H1 (cell line): ENCODE measurements around the gene TAS1R3. TPM values are rescaled to one million over a fixed set of nuclear protein-coding genes. Genes with fewer than 3 reads are reported as not detected.

Source experiments
- CTCF ChIA-PET: fragments of 300-600 bp; sonication (Branson Sonifier 250); formaldehyde crosslinking; loops from one replicate; lab custom pipeline; 2021; ENCODE audit not compliant: partially characterized antibody; lab: Charles Lee
- POLR2A ChIA-PET: fragments of 300-600 bp; sonication (Branson Sonifier 250); formaldehyde crosslinking; loops from one replicate; lab custom pipeline; 2021; ENCODE audit warnings: inconsistent platforms; ENCODE audit not compliant: partially characterized antibody; lab: Charles Lee
- DNase-seq, 2 experiments: peaks; one replicate each; pipeline versions ENCODE4 v3.0.0 to v3.0.0-alpha.2; 2010 to 2022; ENCODE audit warnings: low spot score in 2 of 2, low read depth in 1 of 2, mixed read lengths in 1 of 2
- FAIRE-seq: peaks from 2 replicates; lab custom pipeline; 2011; peaks lifted over from hg19 to GRCh38; lab: Jason Lieb, UNC
- H2AFZ ChIP-seq: 2 replicates; pipeline ENCODE4 v1.8.1; 2012; ENCODE audit warnings: low read length, inconsistent platforms
- H2AK5ac ChIP-seq: 2 replicates; pipeline ENCODE4 v1.6.1; 2013; ENCODE audit warnings: low read depth, low read length
- H2BK120ac ChIP-seq: replicated peaks from 2 replicates; pipeline ENCODE3; 2013; ENCODE audit warnings: low read depth, low read length, inconsistent platforms
- H2BK12ac ChIP-seq: 2 replicates; pipeline ENCODE4 v1.6.1; 2013; ENCODE audit warnings: low read depth, low read length
- H2BK15ac ChIP-seq: 2 replicates; pipeline ENCODE4 v1.6.1; 2013; ENCODE audit warnings: low read length
- H2BK20ac ChIP-seq: 2 replicates; pipeline ENCODE4 v1.6.1; 2013; ENCODE audit warnings: low read length
- H2BK5ac ChIP-seq: 2 replicates; pipeline ENCODE4 v1.6.1; 2013; ENCODE audit warnings: low read depth, low read length
- H3K14ac ChIP-seq: 2 replicates; pipeline ENCODE4 v1.6.1; 2013; ENCODE audit warnings: inconsistent platforms; ENCODE audit not compliant: insufficient read length
- H3K18ac ChIP-seq: 2 replicates; pipeline ENCODE4 v1.6.1; 2013; ENCODE audit warnings: low read length; ENCODE audit errors: extremely low read depth
- H3K23ac ChIP-seq: 2 replicates; pipeline ENCODE4 v1.6.1; 2013; ENCODE audit warnings: inconsistent platforms; ENCODE audit not compliant: insufficient read length
- H3K23me2 ChIP-seq: 2 replicates; pipeline ENCODE4 v1.6.1; 2013; ENCODE audit warnings: low read depth, low read length
- H3K27ac ChIP-seq: 2 replicates; pipeline ENCODE4 v1.6.1; 2011; ENCODE audit warnings: low read depth, low read length, inconsistent platforms
- H3K27me3 ChIP-seq, 4 experiments: replicated peaks in 1 of 4; 1 replicate in 1 of 4; 2 replicates in 3 of 4; pipeline versions ENCODE4 v1.6.1 to v1.8.1; 2011 to 2013; ENCODE audit warnings: low read length in 3 of 4, mild to moderate bottlenecking in 3 of 4, inconsistent platforms in 2 of 4, mixed read lengths in 2 of 4, moderate library complexity in 1 of 4; ENCODE audit not compliant: control insufficient read depth in 3 of 4, insufficient read depth in 3 of 4; ENCODE audit errors: extremely low read depth in 1 of 4
- H3K36me3 ChIP-seq, 4 experiments: 2 replicates each; pipeline versions ENCODE4 v1.6.1 to v1.8.1; 2011 to 2013; ENCODE audit warnings: mild to moderate bottlenecking in 4 of 4, low read length in 3 of 4, moderate library complexity in 2 of 4, control low read depth in 1 of 4, inconsistent platforms in 1 of 4; ENCODE audit not compliant: insufficient read depth in 4 of 4, control insufficient read depth in 2 of 4
- H3K4ac ChIP-seq: replicated peaks from 2 replicates; pipeline ENCODE3; 2013; ENCODE audit warnings: low read length, low read depth, mixed read lengths, inconsistent platforms; ENCODE audit not compliant: insufficient read length
- H3K4me1 ChIP-seq, 4 experiments: replicated peaks in 1 of 4; 1 replicate in 1 of 4; 2 replicates in 3 of 4; pipeline versions ENCODE4 v1.6.1 to v1.8.1; 2011 to 2013; ENCODE audit warnings: low read length in 3 of 4, inconsistent platforms in 2 of 4, mixed read lengths in 1 of 4; ENCODE audit not compliant: insufficient read depth in 4 of 4, control insufficient read depth in 3 of 4
- H3K4me2 ChIP-seq, 2 experiments: 2 replicates each; pipeline versions ENCODE4 v1.6.1 to v1.8.1; 2011 to 2013; ENCODE audit warnings: low read depth in 2 of 2, low read length in 2 of 2, control low read depth in 1 of 2, inconsistent platforms in 1 of 2, mild to moderate bottlenecking in 1 of 2; ENCODE audit not compliant: insufficient read depth in 1 of 2
- H3K4me3 ChIP-seq, 4 experiments: fragments of 200-600, 300-600 bp in 1 of 4; sonication (generic), shearing (Covaris generic), sonication (Bioruptor Twin) in 1 of 4; 2 replicates each; pipeline versions ENCODE4 v1.5.1 to v1.8.1; 2011 to 2016; ENCODE audit warnings: low read length in 4 of 4, low read depth in 3 of 4, control low read depth in 2 of 4, inconsistent platforms in 2 of 4, mild to moderate bottlenecking in 2 of 4, mixed read lengths in 1 of 4, moderate library complexity in 1 of 4; ENCODE audit not compliant: insufficient read depth in 2 of 4; ENCODE audit errors: extremely low read depth in 1 of 4
- H3K56ac ChIP-seq: replicated peaks from 2 replicates; pipeline ENCODE3; 2013; ENCODE audit warnings: low read depth, mild to moderate bottlenecking, mixed read lengths, low read length, inconsistent platforms; ENCODE audit not compliant: insufficient read length
- H3K79me1 ChIP-seq: 2 replicates; pipeline ENCODE4 v1.6.1; 2013; ENCODE audit warnings: low read depth, low read length, control low read depth
- H3K79me2 ChIP-seq, 2 experiments: 2 replicates each; pipeline versions ENCODE4 v1.6.1 to v1.8.1; 2012 to 2013; ENCODE audit warnings: low read length in 2 of 2, mild to moderate bottlenecking in 2 of 2, inconsistent platforms in 1 of 2; ENCODE audit not compliant: insufficient read depth in 2 of 2, control insufficient read depth in 1 of 2
- H3K9ac ChIP-seq, 4 experiments: replicated peaks in 1 of 4; 1 replicate in 1 of 4; 2 replicates in 3 of 4; pipeline versions ENCODE4 v1.6.1 to v1.8.1; 2011 to 2013; ENCODE audit warnings: low read depth in 3 of 4, low read length in 3 of 4, control low read depth in 2 of 4, mild to moderate bottlenecking in 2 of 4, moderate library complexity in 2 of 4, inconsistent platforms in 1 of 4; ENCODE audit errors: extremely low read depth in 1 of 4
- H3K9me3 ChIP-seq, 2 experiments: 2 replicates each; pipeline versions ENCODE4 v1.6.1 to v1.8.1; 2012 to 2013; ENCODE audit warnings: mild to moderate bottlenecking in 2 of 2, moderate library complexity in 2 of 2, control low read depth in 1 of 2, inconsistent platforms in 1 of 2, low read depth in 1 of 2, low read length in 1 of 2, mixed read lengths in 1 of 2; ENCODE audit not compliant: insufficient read depth in 2 of 2
- H4K20me1 ChIP-seq, 2 experiments: replicated peaks in 1 of 2; 2 replicates each; pipeline versions ENCODE3 to v1.8.1; 2011 to 2013; ENCODE audit warnings: inconsistent platforms in 2 of 2, low read length in 2 of 2, mild to moderate bottlenecking in 1 of 2; ENCODE audit not compliant: insufficient read depth in 2 of 2, control insufficient read depth in 1 of 2
- H4K5ac ChIP-seq: 2 replicates; pipeline ENCODE4 v1.6.1; 2013; ENCODE audit warnings: low read length, low read depth, mixed read lengths, inconsistent platforms; ENCODE audit not compliant: insufficient read length
- H4K8ac ChIP-seq: 2 replicates; pipeline ENCODE4 v1.8.0; 2013; ENCODE audit warnings: mild to moderate bottlenecking, moderate library complexity, low read length, inconsistent platforms; ENCODE audit not compliant: insufficient read depth; ENCODE audit errors: extremely low read depth
- H4K91ac ChIP-seq: replicated peaks from 2 replicates; pipeline ENCODE3; 2013; ENCODE audit warnings: low read length, mixed read lengths, inconsistent platforms; ENCODE audit not compliant: insufficient read length
- CBX5 ChIP-seq: fragments of 300-800, 300-1000 bp; sonication (generic); IDR thresholded peaks from 2 replicates; pipeline ENCODE4 v1.7.1; 2016; ENCODE audit warnings: antibody characterized with exemption, low read length, low read depth
- CEBPB ChIP-seq: IDR thresholded peaks from 2 replicates; pipeline ENCODE4 v1.6.1; 2012; ENCODE audit warnings: low read depth, low read length
- EP300 ChIP-seq, 2 experiments: IDR thresholded peaks; 1 replicate in 1 of 2; 2 replicates in 1 of 2; pipeline ENCODE4 v1.6.1; 2011 to 2012; ENCODE audit warnings: low read depth in 2 of 2, low read length in 2 of 2, mild to moderate bottlenecking in 2 of 2, borderline replicate concordance in 1 of 2, inconsistent platforms in 1 of 2, moderate library complexity in 1 of 2
- EZH2 ChIP-seq: fragments of 200-600 bp; sonication (generic); IDR thresholded peaks from 2 replicates; pipeline ENCODE4 v1.7.1; 2012; ENCODE audit warnings: low read depth, mild to moderate bottlenecking, moderate library complexity, low read length, inconsistent platforms; ENCODE audit not compliant: severe bottlenecking
- GABPA ChIP-seq: IDR thresholded peaks from 2 replicates; pipeline ENCODE4 v1.6.1; 2011; ENCODE audit warnings: mild to moderate bottlenecking, low read length, moderate library complexity, borderline replicate concordance; ENCODE audit not compliant: insufficient read depth
- GTF2F1 ChIP-seq: IDR thresholded peaks from 2 replicates; pipeline ENCODE4 v1.6.1; 2012; ENCODE audit warnings: low read depth, low read length, improper control_type of control experiment, borderline replicate concordance
- KDM5A ChIP-seq: fragments of 200-600 bp; IDR thresholded peaks from 2 replicates; pipeline ENCODE4 v1.7.1; 2012; ENCODE audit warnings: mild to moderate bottlenecking, low read length, inconsistent platforms, mixed read lengths
- RBBP5 ChIP-seq: IDR thresholded peaks from 2 replicates; pipeline ENCODE4 v1.7.1; 2012; ENCODE audit warnings: low read depth, mild to moderate bottlenecking, inconsistent platforms, low read length, moderate library complexity, borderline replicate concordance
- SP1 ChIP-seq: IDR thresholded peaks from 2 replicates; pipeline ENCODE4 v1.6.1; 2011; ENCODE audit warnings: low read depth, low read length
- SP4 ChIP-seq: IDR thresholded peaks from 2 replicates; pipeline ENCODE4 v1.6.1; 2012; ENCODE audit warnings: low read length, inconsistent platforms
- SUZ12 ChIP-seq: fragments of 200-600 bp; sonication (generic); IDR thresholded peaks from 2 replicates; pipeline ENCODE4 v1.6.1; 2012; ENCODE audit warnings: mild to moderate bottlenecking, inconsistent platforms, low read length, moderate library complexity, mixed read lengths
- WGBS, 2 experiments: shearing (Covaris generic) in 1 of 2; methylation state at CpG; one replicate each; pipeline versions ENCODE4 v1.1.6 to v1.1.7; 2013 to 2015; ENCODE audit warnings: low lambda C conversion rate in 2 of 2, mixed read lengths in 2 of 2, inconsistent platforms in 1 of 2, low coverage in 1 of 2, missing lambda C conversion rate in 1 of 2; ENCODE audit not compliant: insufficient replicate concordance in 2 of 2, insufficient coverage in 1 of 2, insufficient read length in 1 of 2; ENCODE audit errors: extremely low coverage in 1 of 2, missing lambda C conversion rate in 1 of 2; 5-methylcytosine and 5-hydroxymethylcytosine counted together
- polyA plus RNA-seq, 7 experiments: library from polyadenylated mRNA; depleted of rRNA in 3 of 7; stranded (reverse) in 5 of 7; unstranded in 2 of 7; fragments of >200 nt in 5 of 7; fragments of 200-250 nt in 2 of 7; gene quantifications; 1 replicate in 5 of 7; 2 replicates in 1 of 7; 4 replicates in 1 of 7; pipeline versions ENCODE4 v1.2.1 to v1.2.3, GENCODE V29; 2011 to 2013; ENCODE audit warnings: missing spikeins in 2 of 7, mixed read lengths in 2 of 7
- total RNA-seq: library from RNA; stranded (reverse); fragmentation: NEBNext Ultra II Directional; extraction: Animal tissue kit (Norgen Biotek cat#: 25700); gene quantifications from 2 replicates; pipeline ENCODE4 v1.2.1, GENCODE V29; 2021
- TF ChIP-seq, protein P1 (sequence below): IDR thresholded peaks from 2 replicates; pipeline ENCODE4 v1.6.1; 2012; ENCODE audit warnings: low read length, inconsistent platforms

Gene TAS1R3
- total and polyA plus RNA-seq, 2 of the 8 experiments (the other 6 are each of a cell fraction or from before 2014, with no cell fraction given) = 0.03 to 0.19 TPM

DNA sequence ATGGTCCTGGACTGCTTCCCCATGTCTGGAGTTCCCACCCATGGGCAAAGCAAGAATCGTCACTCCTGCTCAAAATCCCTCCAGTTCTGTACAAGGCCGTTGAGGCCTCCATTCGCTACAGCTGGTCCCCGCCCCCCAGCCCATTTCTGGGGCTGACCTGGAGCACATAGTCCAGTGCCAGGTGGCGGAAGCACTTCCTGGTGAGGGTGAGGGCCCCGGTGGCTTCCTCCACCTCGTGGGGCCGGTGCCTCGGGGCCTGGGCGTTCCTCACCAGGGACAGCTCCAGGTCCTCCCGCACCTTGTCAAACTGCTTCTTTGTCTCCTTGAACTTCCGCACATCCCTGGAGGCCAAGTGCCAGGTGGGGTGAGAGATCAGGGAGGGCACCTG lies 30.7 kb upstream of the TAS1R3 start:
- H4K20me1 ChIP-seq = peaks cover 5 to 19% of the 10 kb centered on the region in 2 experiments
- H3K4ac ChIP-seq = no peak overlapping the region
- H3K14ac ChIP-seq = no peak overlapping the region
- H3K23me2 ChIP-seq = no peaks in the 10 kb centered on the region
- no peak overlapping the region for H2BK12ac ChIP-seq
- no peak overlapping the region for H3K23ac ChIP-seq
- H3K27me3 ChIP-seq = no peaks in the 10 kb centered on the region
- peaks cover 0 to 4% (median 0%) of the 10 kb centered on the region in 4 experiments; a peak in 1 of 8 replicates for H3K36me3 ChIP-seq
- H2BK5ac ChIP-seq = no peak overlapping the region
- H2BK120ac ChIP-seq = no peak overlapping the region
- no peak overlapping the region for H3K27ac ChIP-seq
- no peaks in the 10 kb centered on the region for H3K79me2 ChIP-seq
- no peak overlapping the region for H4K91ac ChIP-seq
- ChIA-PET POLR2A (interaction anchor here (0.7 to 1.9 kb wide), 5 partner anchors 9 to 69 kb away, joined by 3 to 7 read pairs (median 4); no protein-coding TSS in a partner anchor), CTCF (interaction anchor here (0.6 to 2.7 kb wide), 27 partner anchors 9 to 320 kb away, joined by 3 to 15 read pairs (median 3); no protein-coding TSS in a partner anchor)
- H3K4me1 ChIP-seq = peaks cover 0 to 15% (median 11%) of the 10 kb centered on the region in 4 experiments; a peak in 5 of 7 replicates
- H4K8ac ChIP-seq = no peak overlapping the region
- no peak overlapping the region for H2BK15ac ChIP-seq
- no peak overlapping the region for H3K56ac ChIP-seq
- H3K18ac ChIP-seq = no peak overlapping the region
- H2BK20ac ChIP-seq = no peak overlapping the region
- FAIRE-seq (no peak), DNase-seq (no peak)
- no peaks in the 10 kb centered on the region for H3K79me1 ChIP-seq
- H3K9ac ChIP-seq = no peak overlapping the region
- H2AK5ac ChIP-seq = no peak overlapping the region
- WGBS, 2 experiments = 95% methylated on average over 12 of the region's 12 CpGs; no CpG with 5 or more reads in 1 of the 2 experiments
- H2AFZ ChIP-seq = no peak overlapping the region
- no peak overlapping the region for H3K4me2 ChIP-seq
- no peaks in the 10 kb centered on the region for H3K9me3 ChIP-seq
- no peak overlapping the region for H4K5ac ChIP-seq
- H3K4me3 ChIP-seq = no peak overlapping the region
- TF ChIP-seq SP4 (no peak), EZH2 (no peak), CEBPB (no peak), GABPA (no peak), SUZ12 (no peak), CBX5 (no peak), GTF2F1 (no peak), RBBP5 (no peak), EP300 (IDR thresholded peaks at IDR 0.05; ENCODE audit: borderline replicate concordance in 1 of 2, low read depth in 2 of 2, low read length in 2 of 2) (no peak), KDM5A (no peak), SP1 (no peak)
- TF ChIP-seq, protein P1, sequence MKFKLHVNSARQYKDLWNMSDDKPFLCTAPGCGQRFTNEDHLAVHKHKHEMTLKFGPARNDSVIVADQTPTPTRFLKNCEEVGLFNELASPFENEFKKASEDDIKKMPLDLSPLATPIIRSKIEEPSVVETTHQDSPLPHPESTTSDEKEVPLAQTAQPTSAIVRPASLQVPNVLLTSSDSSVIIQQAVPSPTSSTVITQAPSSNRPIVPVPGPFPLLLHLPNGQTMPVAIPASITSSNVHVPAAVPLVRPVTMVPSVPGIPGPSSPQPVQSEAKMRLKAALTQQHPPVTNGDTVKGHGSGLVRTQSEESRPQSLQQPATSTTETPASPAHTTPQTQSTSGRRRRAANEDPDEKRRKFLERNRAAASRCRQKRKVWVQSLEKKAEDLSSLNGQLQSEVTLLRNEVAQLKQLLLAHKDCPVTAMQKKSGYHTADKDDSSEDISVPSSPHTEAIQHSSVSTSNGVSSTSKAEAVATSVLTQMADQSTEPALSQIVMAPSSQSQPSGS = no peak
